Activated CD8-positive, alpha-beta T cell treated with anti-CD3 and anti-CD28 coated beads for 36 hours (primary cell): Measurements from ENCODE around the gene CLRN2. TPM values are rescaled to one million over a fixed set of nuclear protein-coding genes. Genes with fewer than 3 reads are reported as not detected.

Source experiments
- ATAC-seq: fragments of 200-7000 bp; cut with Tn5 transposase; one replicate; pipeline ENCODE4 v1.10.0; 2021; ENCODE audit warnings: mild to moderate bottlenecking, moderate library complexity
- CTCF ChIA-PET: fragments of 350-600 bp; sonication (Branson Sonifier 250); formaldehyde crosslinking; loops from one replicate; lab custom pipeline; 2021; ENCODE audit warnings: antibody characterized with exemption; lab: Charles Lee
- POLR2A ChIA-PET: fragments of 350-600 bp; sonication (Branson Sonifier 250); formaldehyde crosslinking; loops from one replicate; lab custom pipeline; 2021; ENCODE audit warnings: antibody characterized with exemption; lab: Charles Lee
- DNase-seq: peaks from one replicate; pipeline ENCODE4 v3.0.0-alpha.2; 2020
- H3K27ac Mint-ChIP-seq: one replicate; pipeline ENCODE4 v1.8.0; 2021; ENCODE audit warnings: mild to moderate bottlenecking, mixed read lengths
- H3K27me3 Mint-ChIP-seq: one replicate; pipeline ENCODE4 v1.8.0; 2021; ENCODE audit warnings: mixed read lengths
- H3K36me3 Mint-ChIP-seq: one replicate; pipeline ENCODE4 v1.8.0; 2021; ENCODE audit warnings: low read depth, mixed read lengths
- H3K4me1 Mint-ChIP-seq: one replicate; pipeline ENCODE4 v1.8.0; 2021; ENCODE audit warnings: low read depth, mixed read lengths
- H3K4me3 Mint-ChIP-seq: one replicate; pipeline ENCODE4 v1.8.0; 2021; ENCODE audit warnings: mild to moderate bottlenecking, moderate library complexity, mixed read lengths
- H3K9me3 Mint-ChIP-seq: one replicate; pipeline ENCODE4 v1.8.0; 2021; ENCODE audit warnings: mixed read lengths
- CTCF ChIP-seq: fragments of 200-600 bp; IDR thresholded peaks from one replicate; pipeline ENCODE4 v1.8.0; 2022; ENCODE audit warnings: antibody characterized with exemption, mild to moderate bottlenecking
- intact Hi-C: fragments of 100-400 bp; cut with micrococcal nuclease; formaldehyde crosslinking; loops from one replicate; pipeline ENCODE4 v1.10.0; 2022
- total RNA-seq, 2 experiments: library from RNA; stranded (reverse); gene quantifications; one replicate each; pipeline ENCODE4 v1.2.3, GENCODE V29; 2021

The CLRN2 gene
- total RNA-seq, 2 experiments from 2014 or later = not detected

- POLR2A ChIA-PET = no interaction called here
- H3K36me3 Mint-ChIP-seq = no peaks in the 10 kb centered on the region
- no peak for TF ChIP-seq CTCF
- intact Hi-C loops = no loop called here
- H3K27ac Mint-ChIP-seq = no peak overlapping the region
- H3K4me1 Mint-ChIP-seq = peaks cover 3% of the 10 kb centered on the region
- no peak for DNase-seq
- no peak for ATAC-seq
- H3K27me3 Mint-ChIP-seq = peaks cover 5% of the 10 kb centered on the region
- H3K4me3 Mint-ChIP-seq = no peak overlapping the region
- no peaks in the 10 kb centered on the region for H3K9me3 Mint-ChIP-seq
- CTCF ChIA-PET = interaction anchor here (0.6 to 7.2 kb wide), 4 partner anchors 31 to 91 kb away, joined by 3 to 80 read pairs (median 4); no protein-coding TSS in a partner anchor
Observed at GRCh38 chr4:17544205-17544604, 29.2 kb downstream of the CLRN2 start.

DNA sequence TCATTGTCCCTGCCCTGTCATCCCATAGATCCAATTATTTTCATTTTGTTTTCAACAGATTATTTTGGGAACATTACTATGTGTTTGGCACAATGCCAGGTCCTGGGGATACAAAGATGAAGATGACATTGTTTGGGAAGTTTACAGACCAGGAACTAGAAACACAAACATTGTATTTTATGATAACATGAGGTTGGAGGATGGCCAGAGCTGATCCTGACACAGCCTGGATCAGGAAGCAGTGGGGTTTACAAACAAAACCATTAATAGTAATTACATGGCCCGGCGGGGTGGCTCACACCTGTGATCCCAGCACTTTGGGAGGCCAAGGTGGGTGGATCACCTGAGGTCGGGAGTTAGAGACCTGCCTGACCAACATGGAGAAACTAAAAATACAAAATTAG, 29.9 kb downstream of the CLRN2 start:
- POLR2A ChIA-PET = no interaction called here
- ATAC-seq = no peak
- intact Hi-C loops = no loop called here
- Mint-ChIP-seq H3K9me3 (no peaks in the 10 kb centered on the region), H3K36me3 (no peaks in the 10 kb centered on the region), H3K27ac (no peak overlapping the region), H3K4me3 (no peak overlapping the region), H3K4me1 (peaks cover 3% of the 10 kb centered on the region), H3K27me3 (peaks cover 5% of the 10 kb centered on the region)
- TF ChIP-seq CTCF = no peak
- CTCF ChIA-PET = interaction anchor here (0.6 to 7.2 kb wide), 4 partner anchors 32 to 90 kb away, joined by 3 to 80 read pairs (median 4); no protein-coding TSS in a partner anchor
- no peak for DNase-seq

DNA sequence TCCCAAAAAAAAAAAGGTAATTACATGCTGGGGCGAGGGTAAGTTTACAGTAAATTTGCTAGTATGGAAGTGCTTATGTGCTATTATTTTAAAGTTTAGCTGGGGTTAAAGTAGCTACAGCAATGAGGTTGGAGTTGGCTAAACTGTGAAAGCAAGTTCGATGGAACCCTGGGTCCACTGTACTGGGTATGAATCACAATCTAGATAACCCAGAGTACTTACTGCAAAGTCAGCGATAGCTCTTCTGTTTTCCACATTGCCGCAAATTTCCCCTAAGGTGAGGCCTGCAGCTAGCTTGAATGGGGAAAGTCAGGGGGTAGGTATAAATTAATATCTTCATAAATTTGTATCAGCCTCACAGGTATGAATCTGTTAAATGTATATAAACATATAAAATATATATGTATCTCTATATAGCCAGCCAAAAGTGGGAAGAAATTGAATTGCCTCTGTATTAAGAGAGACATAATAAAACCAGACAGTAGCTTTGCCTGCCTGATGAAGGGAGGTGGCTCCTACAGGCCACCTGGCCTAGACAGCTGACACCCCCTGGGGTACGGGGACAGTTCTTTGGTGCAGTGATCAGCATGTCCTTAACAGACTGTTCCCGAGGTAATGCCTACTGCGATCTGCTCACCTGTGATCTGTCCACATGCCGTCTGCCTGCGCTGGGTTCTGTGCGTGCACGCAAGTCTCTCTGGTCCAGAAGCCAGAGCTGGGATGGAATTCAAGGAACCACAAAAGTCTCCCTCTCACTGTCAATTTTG, 30.6 kb downstream of the CLRN2 start:
- H3K36me3 Mint-ChIP-seq = no peaks in the 10 kb centered on the region
- no peak overlapping the region for H3K27ac Mint-ChIP-seq
- CTCF ChIA-PET = interaction anchor here (1.2 to 7.2 kb wide), 3 partner anchors 32 to 89 kb away, joined by 3 to 80 read pairs (median 4); no protein-coding TSS in a partner anchor
- DNase-seq (no peak), ATAC-seq (no peak)
- intact Hi-C loops = no loop called here
- H3K4me1 Mint-ChIP-seq = peaks cover 3% of the 10 kb centered on the region
- peaks cover 3% of the 10 kb centered on the region for H3K27me3 Mint-ChIP-seq
- no peak overlapping the region for H3K4me3 Mint-ChIP-seq
- TF ChIP-seq CTCF = no peak
- H3K9me3 Mint-ChIP-seq = no peaks in the 10 kb centered on the region
- POLR2A ChIA-PET = interaction anchor here (0.6 kb wide), 1 partner anchor 26 kb away, joined by 4 read pairs; no protein-coding TSS in a partner anchor

DNA sequence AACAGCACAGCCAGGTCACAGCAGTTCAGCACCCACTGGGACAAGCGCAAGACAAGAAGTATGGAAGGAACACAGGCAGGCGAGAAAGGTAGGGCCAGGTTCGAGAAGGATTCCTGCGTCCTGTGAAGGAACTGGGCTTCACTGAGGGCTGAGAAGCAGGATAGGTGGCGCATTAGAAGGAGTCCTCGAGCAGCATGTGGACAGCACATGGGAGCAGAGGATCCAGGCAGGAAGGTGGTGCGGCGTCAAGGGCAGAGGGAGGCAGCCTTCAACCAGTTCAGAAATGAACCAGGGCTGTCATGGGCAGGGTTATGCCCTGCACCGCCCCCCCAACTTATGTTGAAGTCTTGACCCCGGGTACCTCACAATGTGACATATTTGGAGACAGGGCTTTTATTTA, 31.3 kb downstream of the CLRN2 start:
- Mint-ChIP-seq H3K36me3 (no peaks in the 10 kb centered on the region), H3K4me1 (peaks cover 3% of the 10 kb centered on the region), H3K27ac (no peak overlapping the region), H3K9me3 (no peaks in the 10 kb centered on the region), H3K27me3 (peaks cover 3% of the 10 kb centered on the region), H3K4me3 (no peak overlapping the region)
- ChIA-PET CTCF (interaction anchor here (1.8 to 7.2 kb wide), 2 partner anchors 33 to 89 kb away, joined by 4 to 80 read pairs; no protein-coding TSS in a partner anchor), POLR2A (no interaction called here)
- intact Hi-C loops = no loop called here
- DNase-seq (no peak), ATAC-seq (no peak)
- TF ChIP-seq CTCF = no peak

- Mint-ChIP-seq H3K27me3 (peaks cover 3% of the 10 kb centered on the region), H3K9me3 (no peaks in the 10 kb centered on the region), H3K36me3 (no peaks in the 10 kb centered on the region), H3K27ac (no peak overlapping the region), H3K4me3 (no peak overlapping the region), H3K4me1 (peaks cover 3% of the 10 kb centered on the region)
- intact Hi-C loops = no loop called here
- DNase-seq = no peak
- no peak for ATAC-seq
- ChIA-PET CTCF (interaction anchor here (4.0 to 7.2 kb wide), 2 partner anchors 88 to 263 kb away, joined by 35 to 80 read pairs; partner anchors contain the start of genes DCAF16 and NCAPG), POLR2A (no interaction called here)
- no peak for TF ChIP-seq CTCF
Observed at GRCh38 chr4:17546678-17547077, 31.7 kb downstream of the CLRN2 start.
